ENCODE results near the gene CITED4. TPM values are rescaled to one million over a fixed set of nuclear protein-coding genes. Genes with fewer than 3 reads are reported as not detected.

Gene CITED4
- total and polyA plus RNA-seq, 10 of the 15 experiments (the other 5 are each of a cell fraction or from before 2014, with no cell fraction given), result 0.13 to 0.64 (median 0.26) TPM; not detected in 6

DNA sequence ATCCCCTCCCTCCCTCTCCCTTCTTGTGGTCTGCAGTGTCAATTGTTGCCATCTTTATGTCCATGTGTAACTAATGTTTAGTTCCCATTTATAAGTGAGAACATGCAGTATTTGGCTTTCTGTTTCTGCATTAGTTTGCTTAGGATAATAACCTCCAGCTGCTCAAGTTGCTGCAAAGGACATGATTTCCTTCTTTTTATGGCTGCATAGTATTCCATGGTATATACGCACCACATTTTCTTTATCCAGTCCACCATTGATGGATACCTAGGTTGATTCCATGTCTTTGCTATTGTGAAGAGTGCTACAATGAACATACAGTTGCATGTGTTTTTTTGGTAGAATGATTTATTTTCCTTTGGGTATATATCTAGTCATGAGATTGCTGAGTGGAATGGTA, 16.3 kb downstream of the CITED4 start (continued):
- TF ChIP-seq, protein P1, sequence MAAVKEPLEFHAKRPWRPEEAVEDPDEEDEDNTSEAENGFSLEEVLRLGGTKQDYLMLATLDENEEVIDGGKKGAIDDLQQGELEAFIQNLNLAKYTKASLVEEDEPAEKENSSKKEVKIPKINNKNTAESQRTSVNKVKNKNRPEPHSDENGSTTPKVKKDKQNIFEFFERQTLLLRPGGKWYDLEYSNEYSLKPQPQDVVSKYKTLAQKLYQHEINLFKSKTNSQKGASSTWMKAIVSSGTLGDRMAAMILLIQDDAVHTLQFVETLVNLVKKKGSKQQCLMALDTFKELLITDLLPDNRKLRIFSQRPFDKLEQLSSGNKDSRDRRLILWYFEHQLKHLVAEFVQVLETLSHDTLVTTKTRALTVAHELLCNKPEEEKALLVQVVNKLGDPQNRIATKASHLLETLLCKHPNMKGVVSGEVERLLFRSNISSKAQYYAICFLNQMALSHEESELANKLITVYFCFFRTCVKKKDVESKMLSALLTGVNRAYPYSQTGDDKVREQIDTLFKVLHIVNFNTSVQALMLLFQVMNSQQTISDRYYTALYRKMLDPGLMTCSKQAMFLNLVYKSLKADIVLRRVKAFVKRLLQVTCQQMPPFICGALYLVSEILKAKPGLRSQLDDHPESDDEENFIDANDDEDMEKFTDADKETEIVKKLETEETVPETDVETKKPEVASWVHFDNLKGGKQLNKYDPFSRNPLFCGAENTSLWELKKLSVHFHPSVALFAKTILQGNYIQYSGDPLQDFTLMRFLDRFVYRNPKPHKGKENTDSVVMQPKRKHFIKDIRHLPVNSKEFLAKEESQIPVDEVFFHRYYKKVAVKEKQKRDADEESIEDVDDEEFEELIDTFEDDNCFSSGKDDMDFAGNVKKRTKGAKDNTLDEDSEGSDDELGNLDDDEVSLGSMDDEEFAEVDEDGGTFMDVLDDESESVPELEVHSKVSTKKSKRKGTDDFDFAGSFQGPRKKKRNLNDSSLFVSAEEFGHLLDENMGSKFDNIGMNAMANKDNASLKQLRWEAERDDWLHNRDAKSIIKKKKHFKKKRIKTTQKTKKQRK (IDR thresholded peaks at IDR 0.05; ENCODE audit: low read depth, low read length), result no peak
- TF ChIP-seq, protein P2, sequence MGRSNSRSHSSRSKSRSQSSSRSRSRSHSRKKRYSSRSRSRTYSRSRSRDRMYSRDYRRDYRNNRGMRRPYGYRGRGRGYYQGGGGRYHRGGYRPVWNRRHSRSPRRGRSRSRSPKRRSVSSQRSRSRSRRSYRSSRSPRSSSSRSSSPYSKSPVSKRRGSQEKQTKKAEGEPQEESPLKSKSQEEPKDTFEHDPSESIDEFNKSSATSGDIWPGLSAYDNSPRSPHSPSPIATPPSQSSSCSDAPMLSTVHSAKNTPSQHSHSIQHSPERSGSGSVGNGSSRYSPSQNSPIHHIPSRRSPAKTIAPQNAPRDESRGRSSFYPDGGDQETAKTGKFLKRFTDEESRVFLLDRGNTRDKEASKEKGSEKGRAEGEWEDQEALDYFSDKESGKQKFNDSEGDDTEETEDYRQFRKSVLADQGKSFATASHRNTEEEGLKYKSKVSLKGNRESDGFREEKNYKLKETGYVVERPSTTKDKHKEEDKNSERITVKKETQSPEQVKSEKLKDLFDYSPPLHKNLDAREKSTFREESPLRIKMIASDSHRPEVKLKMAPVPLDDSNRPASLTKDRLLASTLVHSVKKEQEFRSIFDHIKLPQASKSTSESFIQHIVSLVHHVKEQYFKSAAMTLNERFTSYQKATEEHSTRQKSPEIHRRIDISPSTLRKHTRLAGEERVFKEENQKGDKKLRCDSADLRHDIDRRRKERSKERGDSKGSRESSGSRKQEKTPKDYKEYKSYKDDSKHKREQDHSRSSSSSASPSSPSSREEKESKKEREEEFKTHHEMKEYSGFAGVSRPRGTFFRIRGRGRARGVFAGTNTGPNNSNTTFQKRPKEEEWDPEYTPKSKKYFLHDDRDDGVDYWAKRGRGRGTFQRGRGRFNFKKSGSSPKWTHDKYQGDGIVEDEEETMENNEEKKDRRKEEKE (IDR thresholded peaks at IDR 0.05), result no peak

Measured in GM12878 (cell line).